ENCODE measurements around the gene DTD1.
A peak's percentile ranks its signal among the peaks of the same experiment; 100 is the strongest.

The DTD1 gene

GRCh38 chr20:18632196-18632789 is 44.4 kb downstream of the DTD1 start:
- Histone ChIP-seq H3K9me3 (ENCODE audit: control insufficient read depth, insufficient read depth, low read length) (no peaks in the 10 kb centered on the region), H3K36me3 (ENCODE audit: control insufficient read depth, low read length) (no peaks in the 10 kb centered on the region), H3K79me2 (ENCODE audit: control insufficient read depth, low read length) (no peaks in the 10 kb centered on the region), H4K20me1 (ENCODE audit: control insufficient read depth, insufficient read depth, low read depth, low read length) (no peaks in the 10 kb centered on the region), H3F3A (ENCODE audit: control insufficient read depth, insufficient read depth) (no peaks in the 10 kb centered on the region), H3K27me3 (ENCODE audit: control insufficient read depth, low read length) (no peaks in the 10 kb centered on the region), H3K9me2 (replicated peaks; ENCODE audit: control insufficient read depth, low read length) (no peaks in the 10 kb centered on the region), H3K4me2 (ENCODE audit: low read length) (no peak overlapping the region), H3K27ac (ENCODE audit: low read depth, low read length) (no peak overlapping the region), H3K4me3 (ENCODE audit: low read length) (no peak overlapping the region), H3K4me1 (ENCODE audit: control insufficient read depth, low read length) (no peaks in the 10 kb centered on the region)
- TF ChIP-seq EZH2phosphoT487 (IDR thresholded peaks at IDR 0.05; ENCODE audit: borderline replicate concordance, low read length) = no peak
- TF ChIP-seq, protein P1, sequence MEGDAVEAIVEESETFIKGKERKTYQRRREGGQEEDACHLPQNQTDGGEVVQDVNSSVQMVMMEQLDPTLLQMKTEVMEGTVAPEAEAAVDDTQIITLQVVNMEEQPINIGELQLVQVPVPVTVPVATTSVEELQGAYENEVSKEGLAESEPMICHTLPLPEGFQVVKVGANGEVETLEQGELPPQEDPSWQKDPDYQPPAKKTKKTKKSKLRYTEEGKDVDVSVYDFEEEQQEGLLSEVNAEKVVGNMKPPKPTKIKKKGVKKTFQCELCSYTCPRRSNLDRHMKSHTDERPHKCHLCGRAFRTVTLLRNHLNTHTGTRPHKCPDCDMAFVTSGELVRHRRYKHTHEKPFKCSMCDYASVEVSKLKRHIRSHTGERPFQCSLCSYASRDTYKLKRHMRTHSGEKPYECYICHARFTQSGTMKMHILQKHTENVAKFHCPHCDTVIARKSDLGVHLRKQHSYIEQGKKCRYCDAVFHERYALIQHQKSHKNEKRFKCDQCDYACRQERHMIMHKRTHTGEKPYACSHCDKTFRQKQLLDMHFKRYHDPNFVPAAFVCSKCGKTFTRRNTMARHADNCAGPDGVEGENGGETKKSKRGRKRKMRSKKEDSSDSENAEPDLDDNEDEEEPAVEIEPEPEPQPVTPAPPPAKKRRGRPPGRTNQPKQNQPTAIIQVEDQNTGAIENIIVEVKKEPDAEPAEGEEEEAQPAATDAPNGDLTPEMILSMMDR (IDR thresholded peaks at IDR 0.05; ENCODE audit: low read depth, low read length, poor library complexity, severe bottlenecking) = peak; percentile 95

DNA sequence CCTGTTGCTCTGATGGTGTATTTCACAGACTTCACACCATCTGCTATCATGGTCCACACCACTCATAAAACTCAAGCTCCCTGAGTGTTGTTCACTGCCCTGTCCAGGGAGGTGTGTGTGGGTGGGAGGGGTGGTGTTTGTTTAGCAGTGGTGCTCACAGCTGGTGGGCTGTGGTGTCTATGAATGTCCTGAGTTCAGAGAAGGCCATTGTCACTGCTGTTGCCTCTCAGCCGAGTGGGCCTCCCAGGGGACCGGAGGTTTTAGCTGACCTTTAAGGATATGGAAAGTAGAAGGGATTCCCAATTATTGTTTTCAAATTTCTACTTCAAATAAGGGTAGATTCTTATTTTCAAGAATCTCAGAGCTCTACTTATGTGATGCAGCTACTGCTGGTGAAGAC is 45.6 kb downstream of the DTD1 start:
- no peaks in the 10 kb centered on the region for H3K9me3 ChIP-seq (ENCODE audit: control insufficient read depth, insufficient read depth, low read length)
- no peaks in the 10 kb centered on the region for H3K36me3 ChIP-seq (ENCODE audit: control insufficient read depth, low read length)
- H4K20me1 ChIP-seq (ENCODE audit: control insufficient read depth, insufficient read depth, low read depth, low read length) = no peaks in the 10 kb centered on the region
- H3F3A ChIP-seq (ENCODE audit: control insufficient read depth, insufficient read depth) = no peaks in the 10 kb centered on the region
- no peak overlapping the region for H3K27ac ChIP-seq (ENCODE audit: low read depth, low read length)
- H3K4me1 ChIP-seq (ENCODE audit: control insufficient read depth, low read length) = no peaks in the 10 kb centered on the region
- H3K4me3 ChIP-seq (ENCODE audit: low read length) = no peak overlapping the region
- H3K9me2 ChIP-seq (replicated peaks; ENCODE audit: control insufficient read depth, low read length) = no peaks in the 10 kb centered on the region
- no peaks in the 10 kb centered on the region for H3K79me2 ChIP-seq (ENCODE audit: control insufficient read depth, low read length)
- no peaks in the 10 kb centered on the region for H3K27me3 ChIP-seq (ENCODE audit: control insufficient read depth, low read length)
- TF ChIP-seq, protein P1 (IDR thresholded peaks at IDR 0.05; ENCODE audit: low read depth, low read length, poor library complexity, severe bottlenecking) = no peak
- no peak for TF ChIP-seq EZH2phosphoT487 (IDR thresholded peaks at IDR 0.05; ENCODE audit: borderline replicate concordance, low read length)
- H3K4me2 ChIP-seq (ENCODE audit: low read length) = no peak overlapping the region

- no peak overlapping the region for H3K4me3 ChIP-seq (ENCODE audit: low read length)
- H3K4me1 ChIP-seq (ENCODE audit: control insufficient read depth, low read length) = no peaks in the 10 kb centered on the region
- TF ChIP-seq, protein P1 (IDR thresholded peaks at IDR 0.05; ENCODE audit: low read depth, low read length, poor library complexity, severe bottlenecking) = no peak
- no peak for TF ChIP-seq EZH2phosphoT487 (IDR thresholded peaks at IDR 0.05; ENCODE audit: borderline replicate concordance, low read length)
- no peak overlapping the region for H3K4me2 ChIP-seq (ENCODE audit: low read length)
- no peaks in the 10 kb centered on the region for H3K9me3 ChIP-seq (ENCODE audit: control insufficient read depth, insufficient read depth, low read length)
- no peaks in the 10 kb centered on the region for H4K20me1 ChIP-seq (ENCODE audit: control insufficient read depth, insufficient read depth, low read depth, low read length)
- no peaks in the 10 kb centered on the region for H3K27me3 ChIP-seq (ENCODE audit: control insufficient read depth, low read length)
- H3K79me2 ChIP-seq (ENCODE audit: control insufficient read depth, low read length) = no peaks in the 10 kb centered on the region
- no peaks in the 10 kb centered on the region for H3K36me3 ChIP-seq (ENCODE audit: control insufficient read depth, low read length)
- no peak overlapping the region for H3K27ac ChIP-seq (ENCODE audit: low read depth, low read length)
- no peaks in the 10 kb centered on the region for H3K9me2 ChIP-seq (replicated peaks; ENCODE audit: control insufficient read depth, low read length)
- no peaks in the 10 kb centered on the region for H3F3A ChIP-seq (ENCODE audit: control insufficient read depth, insufficient read depth)
These were observed 46.6 kb downstream of the DTD1 start for GRCh38 chr20:18634501-18634900.

Data from DOHH2 (cell line).